GM19452 (cell line): ENCODE measurements around the gene WDR77.

Source experiments
- ATAC-seq: cut with Tn5 transposase; IDR thresholded peaks from one replicate; pipeline ENCODE4 v1.9.1; 2021; ENCODE audit not compliant: unreplicated experiment

Gene WDR77

DNA sequence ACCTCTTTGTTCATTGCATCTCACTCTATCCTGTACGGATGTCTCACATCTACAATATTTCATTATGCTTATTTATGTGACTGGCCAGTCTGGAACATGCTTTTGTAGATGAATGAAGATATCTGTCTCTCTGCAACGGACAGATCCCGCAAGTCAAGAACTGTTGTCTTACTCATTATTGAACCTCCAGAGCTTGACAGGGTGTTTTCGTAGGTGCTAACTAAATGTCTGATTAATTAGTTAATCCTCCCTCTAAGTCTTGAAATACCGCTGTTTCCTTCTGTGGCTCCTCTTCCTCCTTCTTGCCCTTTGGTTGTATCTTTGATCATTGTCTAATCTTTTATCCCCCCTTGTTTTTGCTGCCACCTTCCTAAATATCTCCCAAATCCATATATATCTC lies 21.5 kb upstream of the WDR77 start:
- no peak for ATAC-seq

DNA sequence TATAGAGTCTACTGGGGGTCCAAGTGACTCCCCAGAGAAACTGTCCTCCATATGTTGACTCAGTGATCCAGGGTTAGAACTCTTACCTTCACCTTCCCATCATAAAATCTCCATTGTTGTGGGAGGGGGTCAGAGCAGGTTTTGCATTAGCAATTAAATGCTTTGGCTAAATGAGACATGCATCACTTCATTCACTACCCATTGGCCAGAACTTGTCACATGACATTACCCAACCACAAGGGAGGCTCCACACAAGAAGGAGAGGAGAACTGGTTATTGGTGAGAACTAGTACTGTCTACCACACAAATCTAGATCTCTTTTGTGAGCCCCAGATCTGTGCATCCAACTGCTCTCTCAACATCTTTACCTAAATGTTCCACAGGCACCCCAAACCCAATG lies 20.5 kb upstream of the WDR77 start:
- no peak for ATAC-seq

DNA sequence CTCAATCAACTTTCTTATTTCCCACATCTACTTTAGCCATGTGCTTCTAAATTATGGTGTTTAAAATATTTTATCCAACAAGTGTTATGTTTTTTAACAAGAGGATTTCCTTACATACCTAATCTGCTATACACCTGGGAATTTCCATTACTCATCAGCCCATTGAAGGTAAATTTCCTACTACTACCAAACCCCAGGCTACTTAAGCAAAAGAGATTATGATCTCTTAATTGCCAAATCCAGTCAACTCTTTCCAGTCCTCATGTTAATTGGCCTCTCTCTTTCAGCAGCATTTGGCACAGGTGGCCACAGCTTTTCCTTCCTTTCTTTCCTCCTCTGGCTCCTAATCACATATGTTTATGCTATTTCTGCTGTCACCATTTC lies 19.7 kb upstream of the WDR77 start:
- ATAC-seq = no peak

DNA sequence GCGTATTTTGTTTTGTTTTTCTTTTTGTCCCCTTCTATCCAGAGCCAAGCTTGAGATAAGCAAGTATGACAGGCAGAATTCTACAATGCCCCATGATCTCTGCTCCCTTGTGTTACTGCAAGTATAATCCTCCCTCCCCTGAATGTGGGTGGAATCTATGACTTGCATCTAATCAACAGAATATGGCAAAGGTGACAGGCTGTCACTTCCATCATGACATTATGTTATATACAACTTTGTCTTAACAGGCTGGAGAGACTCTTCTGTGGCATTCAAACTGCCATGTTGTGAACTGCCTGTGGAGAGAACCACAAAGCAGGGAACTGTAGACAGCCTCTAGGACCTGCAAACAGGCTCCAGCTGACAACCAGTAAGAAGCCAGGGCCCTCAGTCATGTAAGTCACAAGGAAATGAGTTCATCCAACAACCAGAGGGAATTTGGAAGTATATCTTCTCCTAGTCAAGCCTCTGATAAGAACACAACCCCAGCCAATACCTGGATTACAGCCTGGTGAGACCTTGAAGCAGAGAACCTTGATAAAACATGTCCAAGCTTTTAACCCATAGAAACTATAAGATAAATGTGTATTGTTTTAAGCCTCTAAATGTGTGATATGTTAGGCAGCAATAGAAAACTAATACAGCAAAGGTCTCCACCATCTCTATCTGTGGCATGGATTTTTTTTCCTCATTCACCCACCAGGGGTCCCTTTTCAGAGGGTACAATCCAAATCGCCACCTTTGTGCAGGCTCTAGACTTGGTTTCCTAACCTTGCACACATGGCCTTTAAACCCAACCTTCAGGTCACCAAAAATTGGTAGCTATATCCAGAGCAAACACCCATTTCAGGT lies 19.0 kb upstream of the WDR77 start:
- ATAC-seq = no peak

DNA sequence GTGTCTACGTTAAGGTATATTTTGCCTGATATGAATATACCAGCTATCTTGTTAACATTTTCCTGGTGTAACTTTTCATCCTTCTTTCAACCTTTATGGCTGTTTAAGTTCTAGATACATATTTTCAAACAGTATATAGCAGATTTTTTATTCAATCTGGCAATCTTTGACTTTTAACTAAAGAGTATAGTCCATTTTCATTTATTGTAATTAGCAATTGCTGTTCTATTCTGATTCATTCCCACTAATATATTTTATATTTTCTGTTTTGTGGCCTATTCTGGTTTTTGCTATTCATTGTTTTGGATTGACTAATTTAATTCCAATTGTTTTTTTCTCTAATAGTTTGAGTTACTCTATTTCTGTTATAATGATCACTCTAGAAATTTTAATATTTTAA lies 17.4 kb upstream of the WDR77 start:
- no peak for ATAC-seq

DNA sequence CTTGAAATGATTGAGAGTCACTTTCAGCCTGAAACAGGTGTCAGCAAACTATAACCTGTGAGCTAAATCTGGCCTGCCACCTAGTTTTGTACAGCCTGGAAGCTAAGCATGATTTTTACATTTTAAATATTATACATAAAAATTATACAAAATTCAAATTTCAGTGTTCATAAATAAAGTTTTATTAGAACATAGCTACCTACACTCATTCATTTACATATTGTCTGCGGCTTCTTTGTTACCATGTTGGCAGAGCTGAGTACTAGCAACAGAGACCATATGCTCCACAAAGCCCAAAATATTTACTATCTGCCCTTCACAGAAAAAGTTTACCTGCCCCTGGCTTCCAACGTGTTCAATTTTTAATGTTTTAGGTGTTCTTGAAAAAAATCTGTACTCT lies 16.7 kb upstream of the WDR77 start:
- ATAC-seq = no peak

DNA sequence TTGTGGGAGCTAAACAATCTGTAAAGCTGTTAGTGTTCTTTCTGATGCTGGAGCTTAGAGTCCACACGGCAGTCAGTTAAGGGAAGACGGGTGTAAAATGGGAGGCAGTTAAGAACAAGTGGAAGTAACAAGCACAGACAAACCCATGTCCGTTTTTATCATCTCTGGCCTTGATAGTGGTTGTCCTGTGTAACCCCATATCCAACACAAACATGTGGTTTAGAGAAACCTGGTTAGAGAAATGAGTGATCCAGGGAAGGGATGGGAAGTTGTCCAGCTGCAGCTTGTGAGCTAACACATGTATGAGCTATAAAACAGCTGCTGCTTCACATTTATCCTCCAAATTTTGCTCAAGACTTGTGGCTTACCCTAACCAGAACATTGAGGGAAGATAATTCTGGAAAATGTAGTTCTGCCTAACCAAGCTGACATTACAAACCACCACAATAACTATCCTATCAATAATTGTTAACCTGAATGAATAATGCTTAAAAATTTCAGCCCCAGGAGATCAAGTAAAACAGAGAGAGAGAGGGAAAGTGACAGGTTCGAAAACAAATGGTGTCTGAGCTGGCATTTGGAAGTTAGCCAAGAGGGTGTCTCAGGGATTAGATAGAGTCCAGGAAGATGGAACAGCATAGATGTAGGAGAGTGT lies 14.1 kb upstream of the WDR77 start:
- ATAC-seq = no peak

DNA sequence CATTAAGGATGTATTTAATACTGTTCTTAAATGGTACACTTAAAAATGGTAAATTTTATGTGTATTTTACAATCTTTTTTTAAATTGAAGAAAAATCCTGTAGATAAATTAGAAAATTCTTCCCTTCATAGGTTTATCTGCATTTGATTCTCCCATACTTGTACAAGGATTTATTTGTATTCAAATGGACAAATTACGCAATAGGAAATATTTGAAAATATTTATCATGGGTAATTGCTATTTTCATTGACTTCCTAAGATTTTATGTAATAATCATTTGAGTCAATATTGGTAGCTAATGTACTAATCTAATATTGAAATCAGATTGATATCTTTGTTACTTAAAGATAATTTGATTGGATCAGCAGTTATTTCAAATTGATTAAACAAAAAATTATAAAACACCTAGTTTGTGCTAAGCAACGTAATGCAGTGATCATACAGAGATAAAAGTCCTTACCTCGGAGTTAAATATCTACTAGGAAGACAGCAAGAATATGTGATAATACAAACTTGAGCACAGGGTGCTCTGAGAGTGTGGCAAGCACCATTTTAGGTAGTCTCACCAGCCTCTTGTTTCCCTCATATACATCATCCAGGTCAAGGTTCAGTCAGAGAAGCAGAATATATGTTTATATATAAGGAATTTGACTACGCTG lies 13.4 kb upstream of the WDR77 start:
- ATAC-seq = no peak

DNA sequence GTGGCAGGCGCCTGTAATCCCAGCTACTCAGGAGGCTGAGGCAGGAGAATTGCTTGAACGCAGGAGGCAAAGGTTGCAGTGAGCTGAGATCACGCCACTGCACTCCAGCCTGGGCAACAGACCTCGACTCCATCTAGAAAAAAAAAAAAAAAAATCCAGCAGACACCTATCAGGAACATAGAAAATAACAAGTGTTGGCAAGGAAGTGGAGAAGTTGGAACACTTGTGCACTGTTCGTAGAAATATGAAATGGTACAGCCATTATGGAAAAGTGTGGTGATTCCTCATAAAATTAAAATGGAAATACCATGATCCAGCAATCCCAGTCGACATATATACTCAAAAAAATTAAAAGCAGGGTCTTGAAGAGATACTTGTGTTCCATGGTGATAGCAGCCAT lies 12.7 kb upstream of the WDR77 start:
- no peak for ATAC-seq

DNA sequence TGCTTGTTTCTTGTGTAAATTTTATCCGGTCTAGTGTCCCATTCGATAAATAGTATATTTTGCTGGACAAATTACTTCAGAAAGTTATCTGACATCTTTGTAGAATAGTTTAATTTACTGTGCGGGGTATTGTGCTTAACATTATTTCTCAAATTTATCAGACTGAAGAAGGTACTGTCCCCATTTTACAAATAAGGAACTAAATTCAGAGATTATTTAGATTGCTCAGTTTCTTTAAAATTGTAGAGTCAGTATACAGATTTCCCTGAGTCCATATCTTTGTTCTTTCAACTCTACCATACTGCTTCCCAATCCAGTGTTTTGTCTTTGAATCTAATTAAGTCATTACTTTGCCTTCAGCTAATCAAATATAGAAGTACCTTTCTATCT lies 6.6 kb upstream of the WDR77 start:
- no peak for ATAC-seq

DNA sequence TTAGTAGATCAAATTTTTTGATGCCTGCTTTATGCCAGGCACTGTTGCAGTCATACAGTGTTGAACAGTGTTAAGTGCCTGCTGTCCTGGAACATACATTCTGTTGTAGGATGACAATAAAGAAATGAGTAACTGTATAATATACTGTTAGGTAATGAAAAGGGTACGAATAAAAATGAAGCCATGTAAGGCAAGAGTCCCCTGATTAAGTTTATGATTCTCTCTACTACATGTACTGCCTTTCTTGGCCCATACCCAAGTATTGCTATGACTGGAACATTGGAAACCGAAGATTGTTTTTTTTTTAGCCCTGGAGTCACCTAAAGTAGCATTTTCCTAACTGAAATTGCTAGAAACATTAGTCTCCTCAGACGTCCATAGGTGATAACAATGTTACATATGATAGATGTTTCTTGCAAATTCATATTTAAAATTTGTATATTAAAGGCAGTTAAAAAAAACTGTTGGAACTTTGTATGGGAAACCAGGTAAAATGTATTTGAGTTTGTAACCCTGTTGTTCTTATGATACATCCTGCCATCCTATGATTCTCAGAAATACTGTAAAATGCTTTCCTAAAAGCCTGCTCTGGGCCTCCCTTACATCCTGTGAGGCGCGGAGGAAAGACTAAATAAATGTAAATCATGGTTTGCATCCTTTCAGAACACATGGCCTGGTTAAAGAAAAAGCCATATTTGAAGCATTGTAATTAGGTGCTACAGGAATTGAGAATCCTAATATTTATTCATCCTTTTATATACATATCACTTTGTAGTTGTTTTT lies 6.0 kb upstream of the WDR77 start:
- no peak for ATAC-seq

DNA sequence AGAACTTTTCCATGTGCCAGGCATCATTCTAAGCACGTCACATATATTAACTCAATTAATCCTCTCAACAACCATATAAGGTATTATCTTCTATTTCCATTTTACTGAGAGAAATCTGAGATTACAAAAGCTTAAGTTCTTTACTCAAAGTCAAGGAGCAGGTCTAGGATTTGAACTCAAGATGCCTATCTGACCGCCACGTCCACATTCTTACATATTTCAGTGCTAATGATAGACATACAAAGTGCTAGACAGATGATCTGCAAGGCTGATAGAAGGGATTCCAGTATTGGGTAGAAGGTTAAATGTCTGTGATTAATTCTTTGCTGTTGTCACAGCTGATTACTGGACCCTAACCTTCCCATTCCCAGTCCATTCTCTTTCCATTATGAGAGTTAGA lies 4.7 kb upstream of the WDR77 start:
- no peak for ATAC-seq

DNA sequence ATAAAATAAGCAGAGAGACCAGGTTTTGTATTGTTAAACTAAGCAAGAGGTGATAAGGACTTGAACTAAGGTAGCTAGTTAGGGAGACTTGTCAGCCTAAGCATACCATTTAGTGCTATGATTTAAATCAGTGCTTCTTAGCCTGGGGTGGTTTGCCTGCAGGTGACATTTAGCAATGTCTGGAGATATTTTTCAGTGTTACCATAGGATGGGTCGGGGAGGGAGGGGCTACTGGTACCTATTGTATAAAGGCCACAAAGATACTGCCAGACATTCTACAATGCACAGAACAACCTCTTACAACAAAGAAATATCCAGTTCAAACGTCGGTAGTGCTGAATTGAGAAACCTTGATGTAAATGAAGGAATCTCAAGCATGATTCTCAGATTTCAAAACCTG lies 3.5 kb upstream of the WDR77 start:
- no peak for ATAC-seq

DNA sequence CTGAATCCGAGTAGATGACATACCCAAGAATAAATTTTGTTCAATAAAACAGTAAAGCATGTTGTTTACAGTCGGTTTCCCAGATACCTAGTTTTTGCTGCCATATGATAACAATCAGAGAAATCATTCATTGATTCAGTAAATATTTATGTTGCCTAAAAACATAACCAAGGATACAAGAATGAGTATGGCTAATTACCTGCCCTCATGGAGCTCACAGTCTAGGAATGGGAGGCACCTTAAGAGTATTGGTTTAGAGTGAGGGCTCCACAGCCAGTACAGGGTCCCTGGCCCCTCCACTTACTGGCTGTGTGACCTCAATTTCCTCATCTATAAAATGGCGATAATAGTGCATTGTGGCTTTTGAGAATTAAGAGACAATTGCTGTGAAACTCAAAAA lies 1.1 kb upstream of the WDR77 start:
- ATAC-seq = no peak

DNA sequence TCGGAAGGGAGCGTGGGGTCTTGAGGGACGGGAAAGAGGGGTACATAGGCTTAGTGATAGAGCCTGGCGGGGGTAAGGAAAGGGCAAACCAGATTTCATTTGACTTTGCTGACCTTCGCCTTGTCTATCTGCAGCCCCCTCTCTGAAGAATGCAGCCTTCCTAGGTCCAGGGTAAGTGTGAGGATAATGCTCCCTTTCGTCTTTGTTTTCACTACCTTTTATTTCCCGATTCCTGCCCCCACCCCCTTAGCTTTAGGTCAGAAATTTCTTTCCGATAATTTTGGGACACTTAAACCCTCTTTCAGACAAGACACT lies 604 bp upstream of the WDR77 start:
- no peak for ATAC-seq

DNA sequence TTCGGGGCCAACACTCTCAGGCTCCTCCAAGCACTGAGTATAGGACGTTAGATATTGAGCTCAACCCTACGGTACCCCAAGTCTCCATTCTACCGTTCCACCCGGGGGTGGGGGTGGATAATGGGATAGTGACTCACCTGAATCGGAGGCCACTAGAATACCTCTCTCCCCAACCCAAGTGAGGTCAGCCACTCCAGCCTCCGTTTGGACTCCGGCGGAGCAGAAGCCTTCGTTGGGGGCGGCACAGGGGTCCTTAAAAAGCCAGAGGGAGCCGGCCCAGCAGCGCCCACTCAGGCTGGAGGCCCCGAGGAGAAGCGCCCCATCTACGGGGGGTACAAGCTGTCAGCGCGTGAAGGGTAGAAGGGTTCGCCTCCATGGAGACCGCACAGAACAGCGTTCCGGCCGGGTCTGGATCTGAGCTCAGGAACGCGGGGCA lies 556 bp downstream of the WDR77 start:
- ATAC-seq = no peak

DNA sequence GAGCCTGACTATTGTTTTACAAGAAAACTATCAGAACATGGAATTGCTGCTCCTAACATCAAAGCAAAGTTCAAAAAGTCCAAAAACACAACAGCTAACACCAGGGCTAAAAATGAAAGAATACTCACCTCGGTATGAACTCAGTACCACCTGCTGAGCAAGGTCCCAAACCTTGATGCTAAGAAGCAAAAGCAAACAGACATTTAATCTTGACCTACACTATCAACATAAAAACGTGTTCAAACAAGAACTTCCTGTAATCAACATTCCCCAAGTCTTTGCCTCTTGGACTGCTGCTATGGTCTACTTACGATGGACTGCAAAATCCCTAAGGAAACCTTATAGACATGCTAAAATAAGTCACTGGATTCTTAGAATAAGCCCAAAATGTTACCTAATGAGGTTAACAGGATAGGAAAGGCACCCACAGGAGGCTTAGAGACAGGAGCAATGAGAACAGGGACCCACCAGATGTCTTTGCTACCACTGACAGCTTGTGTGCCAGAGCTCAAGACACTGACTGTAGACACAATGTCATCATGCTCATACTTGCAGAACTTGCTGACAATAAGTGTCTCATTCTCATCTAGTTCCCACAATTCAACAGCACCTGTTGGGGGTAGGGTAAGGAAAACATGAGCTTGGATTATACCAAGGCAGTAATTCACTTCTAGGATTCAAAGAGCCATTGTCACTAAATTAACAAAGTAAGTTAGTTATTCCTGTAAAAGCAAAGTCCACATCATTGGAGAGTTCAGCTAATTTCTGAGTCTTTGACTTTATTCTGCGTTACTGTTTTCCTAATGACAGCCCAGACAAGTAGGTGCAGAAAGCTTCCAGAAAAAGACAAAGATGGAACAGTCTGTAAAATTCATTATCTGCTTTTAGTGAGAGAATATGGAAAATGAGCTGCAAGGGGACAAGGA lies 1.8 kb downstream of the WDR77 start:
- no peak for ATAC-seq

DNA sequence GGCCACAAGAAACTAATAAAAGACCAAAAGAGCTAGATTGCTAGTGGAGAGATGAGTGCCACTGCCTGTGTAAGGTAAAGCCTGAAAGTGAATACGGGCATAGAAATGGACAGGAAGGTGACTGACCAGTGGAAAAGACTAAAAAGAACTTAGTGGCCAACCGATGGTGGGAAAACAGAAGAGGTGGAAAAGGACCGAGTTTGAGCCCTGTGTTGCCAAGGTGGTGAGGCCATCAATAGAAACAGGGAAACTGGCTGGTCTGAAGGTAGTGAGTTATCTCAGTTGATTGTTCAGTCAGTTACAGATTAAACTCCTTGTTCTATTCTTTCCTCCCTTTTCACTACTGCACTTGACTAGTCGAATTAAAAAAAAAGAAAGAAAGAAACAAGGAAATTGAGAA lies 2.5 kb downstream of the WDR77 start:
- ATAC-seq = no peak

DNA sequence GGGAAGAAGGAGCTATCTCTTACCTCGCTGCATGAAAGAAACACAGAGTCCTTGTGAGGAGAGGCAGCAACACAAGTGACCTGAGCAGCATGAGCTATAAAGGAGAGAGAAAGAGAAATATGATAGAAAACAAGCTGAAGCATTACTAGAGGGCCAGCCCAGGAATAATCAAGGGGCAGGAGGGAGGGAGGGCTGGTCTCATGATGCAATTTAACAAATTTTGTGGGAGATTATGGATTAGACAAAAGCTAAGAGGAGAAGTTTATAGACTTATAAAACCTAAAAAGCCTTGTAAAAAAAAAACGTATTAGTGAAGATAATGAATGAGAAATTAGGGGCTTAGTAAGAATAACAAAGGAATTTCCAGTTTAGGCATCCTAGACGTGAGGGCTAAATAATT lies 5.0 kb downstream of the WDR77 start:
- ATAC-seq = no peak

DNA sequence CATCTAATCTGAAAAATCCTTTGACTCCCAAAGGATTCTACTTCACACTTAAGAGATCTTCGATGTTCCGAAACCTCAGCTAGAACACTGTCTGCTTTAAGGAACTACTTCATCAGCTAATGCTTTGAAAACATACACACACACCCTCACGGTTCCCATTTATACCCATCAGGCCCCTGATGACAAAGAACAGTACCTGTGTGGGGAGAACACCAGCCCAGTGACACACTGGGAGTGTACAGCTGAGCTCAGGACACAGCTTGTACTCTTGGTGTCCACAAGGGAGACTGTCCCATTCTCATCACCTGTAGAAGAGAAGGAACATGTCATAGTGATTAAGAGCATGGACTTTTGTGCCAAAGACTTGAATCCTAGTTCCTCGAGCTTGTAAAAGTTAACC lies 6.6 kb downstream of the WDR77 start:
- ATAC-seq = no peak
